IMR-90 (cell line): Measurements from ENCODE around the gene MTHFSD. TPM values are rescaled to one million over a fixed set of nuclear protein-coding genes. Genes with fewer than 3 reads are reported as not detected.
A peak's percentile ranks its signal among the peaks of the same experiment; 100 is the strongest.

ENCODE experiments used
- ATAC-seq: fragments of 200-7000 bp; cut with Tn5 transposase; 2 replicates; pipeline ENCODE4 v1.9.1; 2020; ENCODE audit warnings: low read depth, mild to moderate bottlenecking, moderate library complexity
- BruUV-seq: library from RNA; stranded (reverse); fragments of 400-500 nt; replicated peaks from 2 replicates; lab custom pipeline; 2021; lab: Mats Ljungman, UMichigan
- CTCF ChIA-PET: fragments of 300-600 bp; formaldehyde crosslinking; extraction: SDS; loops from one replicate; lab custom pipeline; 2021; ENCODE audit warnings: antibody characterized with exemption; lab: Yijun Ruan, JAX
- POLR2A ChIA-PET: fragments of 300-600 bp; sonication (Branson Sonifier 250); formaldehyde crosslinking; loops from one replicate; lab custom pipeline; 2022; ENCODE audit warnings: antibody characterized with exemption; ENCODE audit not compliant: unreplicated experiment; lab: Charles Lee
- DNase-seq: peaks from one replicate; pipeline ENCODE4 v3.0.0; 2013
- H2AFZ ChIP-seq: replicated peaks from 2 replicates; pipeline ENCODE3; 2013; ENCODE audit warnings: low read length, mild to moderate bottlenecking; ENCODE audit not compliant: poor library complexity
- H2AK5ac ChIP-seq: 2 replicates; pipeline ENCODE4 v1.6.1; 2013; ENCODE audit warnings: low read depth, low read length, inconsistent platforms
- H2AK9ac ChIP-seq: replicated peaks from 2 replicates; pipeline ENCODE3; 2013; ENCODE audit warnings: mild to moderate bottlenecking, low read depth, low read length, moderate library complexity; ENCODE audit not compliant: poor library complexity
- H2BK120ac ChIP-seq: 2 replicates; pipeline ENCODE4 v1.6.1; 2013; ENCODE audit warnings: low read depth, low read length, inconsistent platforms
- H2BK15ac ChIP-seq: 3 replicates; pipeline ENCODE4 v1.6.1; 2013; ENCODE audit warnings: low read depth, low read length, inconsistent platforms
- H2BK20ac ChIP-seq: 2 replicates; pipeline ENCODE4 v1.6.1; 2013; ENCODE audit warnings: low read depth, mild to moderate bottlenecking, inconsistent platforms, low read length, moderate library complexity
- H2BK5ac ChIP-seq: 2 replicates; pipeline ENCODE4 v1.6.1; 2013; ENCODE audit warnings: mild to moderate bottlenecking, low read depth, low read length, inconsistent platforms; ENCODE audit not compliant: poor library complexity, severe bottlenecking
- H3K14ac ChIP-seq: replicated peaks from 2 replicates; pipeline ENCODE4 v1.6.1; 2013; ENCODE audit warnings: low read depth, low read length, inconsistent platforms
- H3K18ac ChIP-seq: 2 replicates; pipeline ENCODE4 v1.6.1; 2013; ENCODE audit warnings: low read depth, low read length, control low read depth
- H3K23ac ChIP-seq: 2 replicates; pipeline ENCODE4 v1.6.1; 2013; ENCODE audit warnings: low read depth, low read length, inconsistent platforms
- H3K27ac ChIP-seq: 2 replicates; pipeline ENCODE4 v1.5.1; 2013; ENCODE audit warnings: mild to moderate bottlenecking, control low read depth, low read length; ENCODE audit not compliant: insufficient read depth
- H3K27me3 ChIP-seq: 2 replicates; pipeline ENCODE4 v1.6.1; 2013; ENCODE audit warnings: low read length; ENCODE audit not compliant: control insufficient read depth, insufficient read depth
- H3K36me3 ChIP-seq: 2 replicates; pipeline ENCODE4 v1.6.1; 2013; ENCODE audit warnings: low read length, mixed read lengths; ENCODE audit not compliant: control insufficient read depth, insufficient read depth
- H3K4ac ChIP-seq: 2 replicates; pipeline ENCODE4 v1.6.1; 2013; ENCODE audit warnings: low read depth, low read length, inconsistent platforms
- H3K4me1 ChIP-seq: 2 replicates; pipeline ENCODE4 v1.6.1; 2013; ENCODE audit warnings: low read length, mixed read lengths; ENCODE audit not compliant: control insufficient read depth, insufficient read depth
- H3K4me2 ChIP-seq: 2 replicates; pipeline ENCODE4 v1.6.1; 2013; ENCODE audit warnings: low read depth, mild to moderate bottlenecking, control low read depth, low read length, moderate library complexity
- H3K4me3 ChIP-seq: 2 replicates; pipeline ENCODE4 v1.5.1; 2013; ENCODE audit warnings: low read depth, mild to moderate bottlenecking, control low read depth, low read length, moderate library complexity; ENCODE audit not compliant: insufficient read depth
- H3K56ac ChIP-seq: 2 replicates; pipeline ENCODE4 v1.6.1; 2013; ENCODE audit warnings: low read length, inconsistent platforms; ENCODE audit not compliant: insufficient read depth; ENCODE audit errors: extremely low read depth
- H3K79me1 ChIP-seq, 2 experiments: 2 replicates each; pipeline ENCODE4 v1.6.1; 2013; ENCODE audit warnings: low read length in 2 of 2, inconsistent platforms in 1 of 2, low read depth in 1 of 2
- H3K9ac ChIP-seq: 2 replicates; pipeline ENCODE4 v1.6.1; 2013; ENCODE audit warnings: low read depth, low read length, control low read depth
- H3K9me1 ChIP-seq: 2 replicates; pipeline ENCODE4 v1.6.1; 2013; ENCODE audit warnings: low read length, inconsistent platforms; ENCODE audit not compliant: insufficient read depth
- H3K9me3 ChIP-seq: 2 replicates; pipeline ENCODE4 v1.6.1; 2013; ENCODE audit warnings: low read length; ENCODE audit not compliant: control insufficient read depth, insufficient read depth
- H4K20me1 ChIP-seq: 2 replicates; pipeline ENCODE4 v1.6.1; 2013; ENCODE audit warnings: low read length, inconsistent platforms; ENCODE audit not compliant: insufficient read depth
- H4K5ac ChIP-seq: 2 replicates; pipeline ENCODE4 v1.6.1; 2013; ENCODE audit warnings: mild to moderate bottlenecking, low read depth, low read length, control low read depth
- H4K8ac ChIP-seq, 2 experiments: 2 replicates each; pipeline ENCODE4 v1.6.1; 2013; ENCODE audit warnings: low read depth in 2 of 2, low read length in 2 of 2, control low read depth in 1 of 2, inconsistent platforms in 1 of 2
- H4K91ac ChIP-seq: 2 replicates; pipeline ENCODE4 v1.6.1; 2013; ENCODE audit warnings: low read depth, low read length, inconsistent platforms; ENCODE audit not compliant: insufficient read depth
- MAFK ChIP-seq: IDR thresholded peaks from 2 replicates; pipeline ENCODE4 v1.6.1; 2012; ENCODE audit warnings: low read depth, low read length, improper control_type of control experiment
- NFE2L2 ChIP-seq: fragments of 150-350 bp; IDR thresholded peaks from 2 replicates; pipeline ENCODE4 v1.6.1; 2016; ENCODE audit warnings: low read depth, mild to moderate bottlenecking, low read length
- RFX5 ChIP-seq: IDR thresholded peaks from 2 replicates; pipeline ENCODE4 v1.8.0; 2012; ENCODE audit warnings: low read depth, mild to moderate bottlenecking, low read length, moderate library complexity
- WGBS, 2 experiments: methylation state at CpG; one replicate each; pipeline versions ENCODE4 v1.1.5 to v1.1.7; 2013; ENCODE audit warnings: missing lambda C conversion rate in 2 of 2; ENCODE audit not compliant: insufficient read length in 1 of 2; ENCODE audit errors: extremely low coverage in 2 of 2; 5-methylcytosine and 5-hydroxymethylcytosine counted together
- dilution Hi-C: fragments of 300-500 bp; cut with HindIII; formaldehyde crosslinking; loops from one replicate; pipeline ENCODE4 v1.14.3; 2018; ENCODE audit warnings: low sequenced_read_pairs; ENCODE audit not compliant: unreplicated experiment
- in situ Hi-C: fragments of 300-500 bp; cut with MboI; formaldehyde crosslinking; loops from 3 replicates; pipeline ENCODE4 v1.14.3; 2019; ENCODE audit warnings: low sequenced_read_pairs, inconsistent platforms, mixed read lengths
- intact Hi-C: fragments of 100-400 bp; cut with micrococcal nuclease; formaldehyde crosslinking; loops from 2 replicates; pipeline ENCODE4 v1.10.0; 2022
- polyA plus RNA-seq, 3 experiments: library from polyadenylated mRNA; depleted of rRNA; stranded (reverse); fragments of >200 nt; gene quantifications; 2 replicates each; pipeline ENCODE4 v1.2.3, GENCODE V29; 2012; ENCODE audit warnings: low replicate concordance in 1 of 3
- total RNA-seq: library from RNA; depleted of rRNA; stranded (reverse); fragments of >200 nt; gene quantifications from 2 replicates; pipeline ENCODE4 v1.2.3, GENCODE V29; 2012

MTHFSD gene
- total and polyA plus RNA-seq, 2 of the 4 experiments (the other 2 are of a cell fraction): 8.2 to 16.8 TPM

DNA sequence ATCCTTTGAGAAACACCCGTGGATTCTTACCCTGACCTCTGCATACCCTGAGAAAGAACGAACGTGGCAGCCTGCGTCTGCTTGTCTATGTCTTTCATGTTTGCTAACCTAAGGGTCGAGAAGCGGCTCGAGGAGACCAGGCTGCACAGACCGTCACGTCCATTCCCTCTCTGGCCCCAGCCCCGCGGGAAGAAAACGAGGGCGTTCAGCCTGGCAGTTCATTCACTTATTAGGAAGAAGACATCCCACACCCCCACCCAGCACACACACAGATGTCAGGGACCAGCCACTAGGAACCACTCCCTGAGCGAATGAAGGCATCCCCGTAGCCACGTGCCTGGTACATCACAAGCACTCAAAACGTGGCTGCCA lies 655 bp upstream of the MTHFSD start:
- Histone ChIP-seq H3K9ac (peak overlapping the region; percentile 93), H3K4me2 (peak overlapping the region; percentile 88), H3K27me3 (no peaks in the 10 kb centered on the region), H4K91ac (peak overlapping the region; percentile 85), H2BK20ac (no peak overlapping the region), H2BK5ac (no peak overlapping the region), H3K27ac (peak overlapping the region; percentile 85; the same call in 1 of the 2 replicates), H3K9me1 (peaks cover 7% of the 10 kb centered on the region), H3K4me3 (peak overlapping the region; percentile 77), H3K18ac (no peak overlapping the region), H2AK9ac (peak overlapping the region; percentile 99), H3K23ac (peak overlapping the region; percentile 77; the same call in 1 of the 2 replicates), H4K8ac (peak overlapping the region; percentile 96 to 99), H4K20me1 (no peaks in the 10 kb centered on the region), H3K14ac (peak overlapping the region; percentile 98), H3K9me3 (no peaks in the 10 kb centered on the region), H2BK120ac (peak overlapping the region; percentile 24; the same call in 1 of the 2 replicates), H4K5ac (peak overlapping the region; percentile 98), H2AFZ (peak overlapping the region; percentile 93), H3K79me1 (peaks cover 18 to 35% of the 10 kb centered on the region in 2 experiments), H2BK15ac (peak overlapping the region; percentile 6; the same call in 1 of the 3 replicates), H2AK5ac (peak overlapping the region; percentile 93), H3K4me1 (peaks cover 7% of the 10 kb centered on the region; the same call in 1 of the 2 replicates), H3K56ac (peak overlapping the region; percentile 63; the same call in 1 of the 2 replicates), H3K4ac (peak overlapping the region; percentile 94), H3K36me3 (peaks cover 8% of the 10 kb centered on the region)
- POLR2A ChIA-PET: no interaction called here
- 6% methylated on average over 3 of the region's 17 CpGs; no CpG with 5 or more reads in 1 of the 2 experiments for WGBS, 2 experiments
- intact Hi-C loops (no loop called here), in situ Hi-C loops (no loop called here), dilution Hi-C loops (no loop called here)
- CTCF ChIA-PET: no interaction called here
- TF ChIP-seq RFX5 (no peak), NFE2L2 (no peak), MAFK (no peak)
- ATAC-seq (no peak), DNase-seq (no peak)
- BruUV-seq: no TSS peak
